Liver (tissue), 9 donors: ENCODE measurements around the gene EPSTI1. TPM values are rescaled to one million over a fixed set of nuclear protein-coding genes. Genes with fewer than 3 reads are reported as not detected.
A peak's percentile ranks its signal among the peaks of the same experiment; 100 is the strongest.

Experiments
- DNase-seq: peaks from one replicate; pipeline ENCODE4 v3.0.0-alpha.2; 2017; ENCODE audit warnings: low spot score
- H3K27ac ChIP-seq, 2 donors: one replicate each; pipeline ENCODE4 v1.7.0; 2013; ENCODE audit warnings: inconsistent platforms in 2 of 2, low read length in 2 of 2, control low read depth in 1 of 2, low read depth in 1 of 2, mild to moderate bottlenecking in 1 of 2
- H3K27me3 ChIP-seq, 4 donors: one replicate each; pipeline versions ENCODE4 v1.6.1 to v1.7.0; 2013; ENCODE audit warnings: low read length in 3 of 4, inconsistent platforms in 1 of 4, mild to moderate bottlenecking in 1 of 4, moderate library complexity in 1 of 4; ENCODE audit not compliant: control insufficient read depth in 4 of 4, insufficient read depth in 4 of 4
- H3K36me3 ChIP-seq, 4 donors: one replicate each; pipeline versions ENCODE4 v1.6.1 to v1.7.0; 2013; ENCODE audit warnings: low read length in 3 of 4, mild to moderate bottlenecking in 3 of 4, low read depth in 1 of 4, moderate library complexity in 1 of 4; ENCODE audit not compliant: control insufficient read depth in 4 of 4, insufficient read depth in 3 of 4
- H3K4me1 ChIP-seq, 4 donors: one replicate each; pipeline versions ENCODE4 v1.6.1 to v1.7.0; 2013; ENCODE audit warnings: low read length in 3 of 4, mild to moderate bottlenecking in 3 of 4, moderate library complexity in 1 of 4; ENCODE audit not compliant: control insufficient read depth in 4 of 4, insufficient read depth in 4 of 4
- H3K4me3 ChIP-seq, 3 donors: one replicate each; pipeline versions ENCODE4 v1.6.1 to v1.7.0; 2013; ENCODE audit warnings: low read length in 3 of 3, control low read depth in 1 of 3, low read depth in 1 of 3, mild to moderate bottlenecking in 1 of 3
- H3K9ac ChIP-seq, 2 donors: one replicate each; pipeline ENCODE4 v1.7.0; 2013; ENCODE audit warnings: low read length in 2 of 2, mild to moderate bottlenecking in 2 of 2, moderate library complexity in 2 of 2, control low read depth in 1 of 2, low read depth in 1 of 2
- H3K9me3 ChIP-seq, 4 donors: one replicate each; pipeline versions ENCODE4 v1.6.1 to v1.7.0; 2013; ENCODE audit warnings: low read length in 3 of 4; ENCODE audit not compliant: control insufficient read depth in 4 of 4
- ATF3 ChIP-seq: IDR thresholded peaks from 2 replicates; pipeline ENCODE4 v1.6.1; 2016; ENCODE audit warnings: antibody characterized with exemption
- CTCF ChIP-seq: fragments of 150-350 bp; IDR thresholded peaks from 2 replicates; pipeline ENCODE4 v1.5.1; 2017; ENCODE audit warnings: improper control_type of control experiment, low read depth, low read length; ENCODE audit not compliant: missing input control
- EGR1 ChIP-seq, 2 donors: IDR thresholded peaks; 2 replicates each; pipeline ENCODE4 v1.6.1; 2016 to 2018; ENCODE audit warnings: antibody characterized with exemption in 2 of 2, low read depth in 2 of 2
- FOXA1 ChIP-seq: IDR thresholded peaks from 2 replicates; pipeline ENCODE4 v1.6.1; 2016; ENCODE audit warnings: antibody characterized with exemption
- FOXA2 ChIP-seq: IDR thresholded peaks from 2 replicates; pipeline ENCODE4 v1.6.1; 2016; ENCODE audit warnings: antibody characterized with exemption
- GABPA ChIP-seq, 2 donors: IDR thresholded peaks in 1 of 2; conservative IDR thresholded peaks in 1 of 2; 2 replicates each; pipeline ENCODE4 v1.6.1; 2016; ENCODE audit warnings: antibody characterized with exemption in 2 of 2, mild to moderate bottlenecking in 1 of 2, moderate library complexity in 1 of 2
- HNF4A ChIP-seq, 2 donors: conservative IDR thresholded peaks; 2 replicates each; pipeline ENCODE4 v1.6.1; 2016; ENCODE audit warnings: antibody characterized with exemption in 2 of 2, mild to moderate bottlenecking in 2 of 2
- HNF4G ChIP-seq: IDR thresholded peaks from 2 replicates; pipeline ENCODE4 v1.6.1; 2016; ENCODE audit warnings: antibody characterized with exemption
- JUND ChIP-seq, 2 donors: IDR thresholded peaks; 2 replicates each; pipeline ENCODE4 v1.6.1; 2016; ENCODE audit warnings: antibody characterized with exemption in 2 of 2
- MAX ChIP-seq: IDR thresholded peaks from 2 replicates; pipeline ENCODE4 v1.6.1; 2016; ENCODE audit warnings: antibody characterized with exemption
- NR2F2 ChIP-seq: IDR thresholded peaks from 2 replicates; pipeline ENCODE4 v1.6.1; 2016; ENCODE audit warnings: antibody characterized with exemption
- RAD21 ChIP-seq, 2 donors: IDR thresholded peaks; 2 replicates each; pipeline ENCODE4 v1.6.1; 2016; ENCODE audit warnings: antibody characterized with exemption in 2 of 2, mild to moderate bottlenecking in 2 of 2
- REST ChIP-seq: IDR thresholded peaks from 2 replicates; pipeline ENCODE4 v1.6.1; 2016; ENCODE audit warnings: antibody characterized with exemption, mild to moderate bottlenecking
- RXRA ChIP-seq, 2 donors: IDR thresholded peaks; 2 replicates each; pipeline ENCODE4 v1.6.1; 2017 to 2018; ENCODE audit warnings: antibody characterized with exemption in 2 of 2, mild to moderate bottlenecking in 1 of 2
- SP1 ChIP-seq: IDR thresholded peaks from 2 replicates; pipeline ENCODE4 v1.6.1; 2018; ENCODE audit warnings: antibody characterized with exemption, mild to moderate bottlenecking
- TAF1 ChIP-seq: conservative IDR thresholded peaks from 2 replicates; pipeline ENCODE4 v1.6.1; 2016; ENCODE audit warnings: antibody characterized with exemption, mild to moderate bottlenecking
- YY1 ChIP-seq: IDR thresholded peaks from 2 replicates; pipeline ENCODE4 v1.6.1; 2016; ENCODE audit warnings: antibody characterized with exemption, mild to moderate bottlenecking
- ZBTB33 ChIP-seq: IDR thresholded peaks from 2 replicates; pipeline ENCODE4 v1.6.1; 2016; ENCODE audit warnings: antibody characterized with exemption
- WGBS: extraction: QIAGEN DNeasy Blood & Tissue Kit; methylation state at CpG from one replicate; pipeline ENCODE4 v1.1.7; 2013; 5-methylcytosine and 5-hydroxymethylcytosine counted together
- polyA plus RNA-seq, 2 donors: library from polyadenylated mRNA; stranded (reverse) in 1 of 2; unstranded in 1 of 2; fragments of 200-250 nt in 1 of 2; fragments of >200 nt in 1 of 2; fragmentation: Nextera tagmentation in 1 of 2; extraction: Ambion mirVana in 1 of 2; gene quantifications; one replicate each; pipeline versions ENCODE4 v1.2.1 to v1.2.3, GENCODE V29; 2013 to 2015
- total RNA-seq, 2 donors: library from RNA; depleted of rRNA; stranded (reverse); fragments of >200 nt; gene quantifications; one replicate each; pipeline ENCODE4 v1.2.3, GENCODE V29; 2014
- donor health status: healthy.
- donor health status: healthy.
- donor health status: healthy.
- donor health status: healthy.
- donor health status: healthy.

EPSTI1 gene
- total RNA-seq (10 to 100 TPM in 1 of 2 donors, 1 to 10 TPM in 1; 5.3 to 20.3 TPM), polyA plus RNA-seq (1 to 10 TPM; 2.1 to 3.1 TPM)

GRCh38 chr13:42991898-42992763 is at the start of gene EPSTI1:
EPSTI1 (minus strand) TSS chr13:42992241; CDS start chr13:42992165, 76 bp downstream.
- DNase-seq: peak; percentile 74
- Histone ChIP-seq H3K27me3 (no peaks in the 10 kb centered on the region), H3K27ac (peak within 1 kb of the TSS; percentile 76 to 77), H3K4me3 (peak within 1 kb of the TSS; percentile 45 to 76 (median 75)), H3K9ac (peak within 1 kb of the TSS; percentile 66 to 97), H3K36me3 (no peaks in the 10 kb centered on the region), H3K9me3 (no peaks in the 10 kb centered on the region), H3K4me1 (peaks cover 2 to 15% (median 6%) of the 10 kb centered on the region in 4 donors)
- WGBS: under 1% methylated on average over 45 of the region's 45 CpGs
- TF ChIP-seq RAD21 (IDR thresholded peaks at IDR 0.05) (no peak), YY1 (peak; percentile 59), NR2F2 (no peak), RXRA (IDR thresholded peaks at IDR 0.05) (peak; percentile 14 to 23), CTCF (no peak), ATF3 (no peak), SP1 (no peak), HNF4A (conservative IDR thresholded peaks at IDR 0.05) (peak; percentile 38 to 59), FOXA2 (no peak), REST (no peak), JUND (IDR thresholded peaks at IDR 0.05) (peak in 1 of 2 donors; percentile 7), HNF4G (no peak), EGR1 (IDR thresholded peaks at IDR 0.05; ENCODE audit: low read depth in 2 of 2) (no peak), MAX (peak; percentile 11), GABPA (IDR thresholded peaks at IDR 0.05 in 1 of 2, conservative IDR thresholded peaks at IDR 0.05 in 1 of 2) (no peak), FOXA1 (no peak), ZBTB33 (no peak), TAF1 (peak; percentile 57)
